HepG2 (cell line): ENCODE data around the gene TMEM107. TPM values are rescaled to one million over a fixed set of nuclear protein-coding genes. Genes with fewer than 3 reads are reported as not detected.

Source experiments
- CHD4 ChIP-seq: fragments of 200-600 bp; sonication (generic); IDR thresholded peaks from 2 replicates; pipeline ENCODE4 v1.7.0; 2017; ENCODE audit warnings: mild to moderate bottlenecking, low read length, borderline replicate concordance
- E2F1 ChIP-seq: sonication (generic); formaldehyde crosslinking; IDR thresholded peaks from 2 replicates; pipeline ENCODE4 v1.5.0; 2020; ENCODE audit warnings: missing genetic modification reagents
- EHMT2 ChIP-seq: fragments of 200-600 bp; sonication (generic); IDR thresholded peaks from 2 replicates; pipeline ENCODE4 v1.7.0; 2017; ENCODE audit warnings: antibody characterized with exemption, low read depth, low read length, borderline replicate concordance
- ELF3 ChIP-seq: IDR thresholded peaks from 2 replicates; pipeline ENCODE4 v1.6.1; 2016; ENCODE audit warnings: missing genetic modification reagents, missing compliant biosample characterization
- FOXC1 ChIP-seq: sonication (generic); formaldehyde crosslinking; IDR thresholded peaks from 2 replicates; pipeline ENCODE4 v1.8.0; 2022; ENCODE audit warnings: mild to moderate bottlenecking, missing genetic modification reagents, borderline replicate concordance
- HMGXB3 ChIP-seq: sonication (generic); formaldehyde crosslinking; IDR thresholded peaks from 2 replicates; pipeline ENCODE4 v1.4.0; 2020; ENCODE audit warnings: missing genetic modification reagents, borderline replicate concordance
- MED8 ChIP-seq: sonication (generic); formaldehyde crosslinking; IDR thresholded peaks from 2 replicates; pipeline ENCODE4 v1.8.1; 2023; ENCODE audit warnings: mild to moderate bottlenecking, missing genetic modification reagents; ENCODE audit not compliant: insufficient replicate concordance
- NR2F6 ChIP-seq, 2 experiments: IDR thresholded peaks; 2 replicates each; pipeline ENCODE4 v1.6.1; 2016; ENCODE audit warnings: antibody characterized with exemption in 1 of 2, mild to moderate bottlenecking in 1 of 2
- PBX2 ChIP-seq: IDR thresholded peaks from 2 replicates; pipeline ENCODE4 v1.6.1; 2016; ENCODE audit warnings: control low read depth
- RFX5 ChIP-seq: IDR thresholded peaks from 2 replicates; pipeline ENCODE4 v1.6.1; 2011; ENCODE audit warnings: low read depth, low read length, improper control_type of control experiment
- SP4 ChIP-seq: sonication (generic); formaldehyde crosslinking; IDR thresholded peaks from 2 replicates; pipeline ENCODE4 v1.8.1; 2023; ENCODE audit warnings: mild to moderate bottlenecking, missing genetic modification reagents
- STAT5B ChIP-seq: sonication (generic); formaldehyde crosslinking; IDR thresholded peaks from 2 replicates; pipeline ENCODE4 v1.4.0; 2020; ENCODE audit warnings: missing genetic modification reagents
- ZNF337 ChIP-seq: sonication (generic); formaldehyde crosslinking; IDR thresholded peaks from 2 replicates; pipeline ENCODE4 v1.5.1; 2020; ENCODE audit warnings: missing genetic modification reagents, low read depth, mild to moderate bottlenecking, borderline replicate concordance
- ZNF556 ChIP-seq: sonication (generic); formaldehyde crosslinking; IDR thresholded peaks from 2 replicates; pipeline ENCODE4 v1.4.0; 2020; ENCODE audit warnings: mild to moderate bottlenecking, missing genetic modification reagents, borderline replicate concordance
- ZNF567 ChIP-seq: sonication (generic); formaldehyde crosslinking; IDR thresholded peaks from 2 replicates; pipeline ENCODE4 v1.8.1; 2023; ENCODE audit warnings: mild to moderate bottlenecking, missing genetic modification reagents, borderline replicate concordance
- ZNF724P ChIP-seq: sonication (generic); formaldehyde crosslinking; IDR thresholded peaks from 2 replicates; pipeline ENCODE4 v1.8.0; 2022; ENCODE audit warnings: missing genetic modification reagents, borderline replicate concordance
- ZNF737 ChIP-seq: sonication (generic); formaldehyde crosslinking; IDR thresholded peaks from 2 replicates; pipeline ENCODE4 v1.5.0; 2020; ENCODE audit warnings: missing genetic modification reagents, mild to moderate bottlenecking, borderline replicate concordance
- polyA plus RNA-seq, 8 experiments: library from polyadenylated mRNA; depleted of rRNA in 3 of 8; stranded (reverse) in 7 of 8; unstranded in 1 of 8; fragments of >200 nt; fragmentation: Illumina TruSeq in 4 of 8; extraction: Trizol in 4 of 8; gene quantifications; 2 replicates each; pipeline versions ENCODE4 v1.2.1 to v1.2.3, GENCODE V29; 2011 to 2016; ENCODE audit warnings: low read depth in 4 of 8, missing spikeins in 1 of 8, mixed read lengths in 1 of 8; ENCODE audit not compliant: insufficient read depth in 1 of 8
- total RNA-seq, 5 experiments: library from RNA; depleted of rRNA; stranded (reverse); fragments of >200 nt; fragmentation: Illumina TruSeq; extraction: Trizol; gene quantifications; 2 replicates each; pipeline ENCODE4 v1.2.3, GENCODE V29; 2016; ENCODE audit warnings: low read depth in 1 of 5
- TF ChIP-seq, protein P1 (sequence below): sonication (generic); formaldehyde crosslinking; IDR thresholded peaks from 2 replicates; pipeline ENCODE4 v1.4.0; 2020; ENCODE audit warnings: mild to moderate bottlenecking, low read depth, missing genetic modification reagents
- TF ChIP-seq, protein P2 (sequence below): sonication (generic); formaldehyde crosslinking; IDR thresholded peaks from 2 replicates; pipeline ENCODE4 v1.8.1; 2022; ENCODE audit warnings: mild to moderate bottlenecking, missing genetic modification reagents

The TMEM107 gene
- total and polyA plus RNA-seq, 2 of the 13 experiments (the other 11 are each of a cell fraction or from before 2014, with no cell fraction given), result 7.2 to 15.3 TPM

DNA sequence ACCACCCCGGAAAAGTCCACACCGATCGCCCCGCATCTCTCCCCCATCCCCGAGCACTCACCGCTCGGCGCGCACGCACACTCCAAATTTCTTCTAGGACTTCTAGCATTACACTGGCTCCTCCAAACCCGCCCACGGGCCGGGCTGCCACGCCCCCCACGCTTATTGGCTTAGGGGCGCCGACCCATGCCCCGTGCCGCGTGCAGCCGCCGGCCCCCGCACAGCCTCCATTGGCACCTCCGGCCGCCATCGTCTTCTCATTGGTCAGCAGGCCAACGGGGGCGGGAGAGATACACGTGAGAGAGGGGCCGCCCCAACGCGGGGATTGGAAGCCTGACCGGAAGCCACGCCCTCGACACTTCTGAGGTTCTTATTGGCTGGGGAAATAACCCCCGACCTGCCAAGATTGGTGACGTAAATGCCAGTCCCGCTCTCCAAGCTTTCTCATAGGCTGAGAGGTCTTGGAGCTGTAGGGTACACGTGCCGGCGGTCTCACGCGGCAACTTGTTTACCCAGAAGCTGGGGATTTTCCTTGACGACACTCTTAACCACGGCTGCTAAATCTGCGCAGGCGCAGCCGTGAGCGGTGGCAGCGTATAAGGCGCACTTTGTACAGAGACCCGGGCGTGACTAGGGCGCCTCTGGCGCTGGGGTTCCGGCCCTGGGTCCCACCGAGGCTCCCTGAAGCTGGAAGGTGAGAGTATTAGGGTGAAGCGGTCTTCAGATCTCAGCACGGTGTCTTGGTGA is 19.8 kb downstream of the TMEM107 start (continued):
- 0 out of 2 replicates have a peak, but pooled peaks have one; percentile 45 for TF ChIP-seq FOXC1 (CRISPR knock-in tag)
- no peak for TF ChIP-seq MED8
- TF ChIP-seq E2F1 (CRISPR knock-in tag), result peak; percentile 36; the same call in 1 of the 2 replicates
- no peak for TF ChIP-seq ZNF556 (CRISPR knock-in tag)
- no peak for TF ChIP-seq ZNF724P (CRISPR knock-in tag)
- no peak for TF ChIP-seq STAT5B (CRISPR knock-in tag)
- TF ChIP-seq SP4 (CRISPR knock-in tag), result peak; percentile 97
- no peak for TF ChIP-seq EHMT2
- TF ChIP-seq ZNF337 (CRISPR knock-in tag), result no peak
- 0 out of 2 replicates have a peak, but pooled peaks have one; percentile 6 for TF ChIP-seq NR2F6 (IDR thresholded peaks at IDR 0.05)
- 0 out of 2 replicates have a peak, but pooled peaks have one; percentile 11 for TF ChIP-seq NR2F6 (CRISPR knock-in tag; IDR thresholded peaks at IDR 0.05)
- no peak for TF ChIP-seq ELF3
- no peak for TF ChIP-seq HMGXB3
- TF ChIP-seq ZNF737 (CRISPR knock-in tag), result no peak
- no peak for TF ChIP-seq ZNF567 (CRISPR knock-in tag)
- no peak for TF ChIP-seq RFX5
- TF ChIP-seq PBX2, result peak; percentile 79
- TF ChIP-seq CHD4, result no peak
- TF ChIP-seq, protein P1, sequence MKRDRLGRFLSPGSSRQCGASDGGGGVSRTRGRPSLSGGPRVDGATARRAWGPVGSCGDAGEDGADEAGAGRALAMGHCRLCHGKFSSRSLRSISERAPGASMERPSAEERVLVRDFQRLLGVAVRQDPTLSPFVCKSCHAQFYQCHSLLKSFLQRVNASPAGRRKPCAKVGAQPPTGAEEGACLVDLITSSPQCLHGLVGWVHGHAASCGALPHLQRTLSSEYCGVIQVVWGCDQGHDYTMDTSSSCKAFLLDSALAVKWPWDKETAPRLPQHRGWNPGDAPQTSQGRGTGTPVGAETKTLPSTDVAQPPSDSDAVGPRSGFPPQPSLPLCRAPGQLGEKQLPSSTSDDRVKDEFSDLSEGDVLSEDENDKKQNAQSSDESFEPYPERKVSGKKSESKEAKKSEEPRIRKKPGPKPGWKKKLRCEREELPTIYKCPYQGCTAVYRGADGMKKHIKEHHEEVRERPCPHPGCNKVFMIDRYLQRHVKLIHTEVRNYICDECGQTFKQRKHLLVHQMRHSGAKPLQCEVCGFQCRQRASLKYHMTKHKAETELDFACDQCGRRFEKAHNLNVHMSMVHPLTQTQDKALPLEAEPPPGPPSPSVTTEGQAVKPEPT (CRISPR knock-in tag), result no peak
- TF ChIP-seq, protein P2, sequence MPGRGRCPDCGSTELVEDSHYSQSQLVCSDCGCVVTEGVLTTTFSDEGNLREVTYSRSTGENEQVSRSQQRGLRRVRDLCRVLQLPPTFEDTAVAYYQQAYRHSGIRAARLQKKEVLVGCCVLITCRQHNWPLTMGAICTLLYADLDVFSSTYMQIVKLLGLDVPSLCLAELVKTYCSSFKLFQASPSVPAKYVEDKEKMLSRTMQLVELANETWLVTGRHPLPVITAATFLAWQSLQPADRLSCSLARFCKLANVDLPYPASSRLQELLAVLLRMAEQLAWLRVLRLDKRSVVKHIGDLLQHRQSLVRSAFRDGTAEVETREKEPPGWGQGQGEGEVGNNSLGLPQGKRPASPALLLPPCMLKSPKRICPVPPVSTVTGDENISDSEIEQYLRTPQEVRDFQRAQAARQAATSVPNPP, result no peak
